Measurements from ENCODE around the gene MYL1.

- TF ChIP-seq POLR2AphosphoS5 (IDR thresholded peaks at IDR 0.05; ENCODE audit: low read depth, low read length) (no peak), SIN3A (IDR thresholded peaks at IDR 0.05; ENCODE audit: borderline replicate concordance, insufficient read depth, low read length) (no peak)
Observed at GRCh38 chr2:210264282-210264681, 50.7 kb downstream of the MYL1 start.

Measured in PFSK-1 (cell line).